ENCODE measurements around the gene THBS1. TPM values are rescaled to one million over a fixed set of nuclear protein-coding genes. Genes with fewer than 3 reads are reported as not detected.

The THBS1 gene
- total and polyA plus RNA-seq, 2 donors (not counting 1 experiment from before 2014, with no cell fraction given) = 0.63 to 4.3 TPM

DNA sequence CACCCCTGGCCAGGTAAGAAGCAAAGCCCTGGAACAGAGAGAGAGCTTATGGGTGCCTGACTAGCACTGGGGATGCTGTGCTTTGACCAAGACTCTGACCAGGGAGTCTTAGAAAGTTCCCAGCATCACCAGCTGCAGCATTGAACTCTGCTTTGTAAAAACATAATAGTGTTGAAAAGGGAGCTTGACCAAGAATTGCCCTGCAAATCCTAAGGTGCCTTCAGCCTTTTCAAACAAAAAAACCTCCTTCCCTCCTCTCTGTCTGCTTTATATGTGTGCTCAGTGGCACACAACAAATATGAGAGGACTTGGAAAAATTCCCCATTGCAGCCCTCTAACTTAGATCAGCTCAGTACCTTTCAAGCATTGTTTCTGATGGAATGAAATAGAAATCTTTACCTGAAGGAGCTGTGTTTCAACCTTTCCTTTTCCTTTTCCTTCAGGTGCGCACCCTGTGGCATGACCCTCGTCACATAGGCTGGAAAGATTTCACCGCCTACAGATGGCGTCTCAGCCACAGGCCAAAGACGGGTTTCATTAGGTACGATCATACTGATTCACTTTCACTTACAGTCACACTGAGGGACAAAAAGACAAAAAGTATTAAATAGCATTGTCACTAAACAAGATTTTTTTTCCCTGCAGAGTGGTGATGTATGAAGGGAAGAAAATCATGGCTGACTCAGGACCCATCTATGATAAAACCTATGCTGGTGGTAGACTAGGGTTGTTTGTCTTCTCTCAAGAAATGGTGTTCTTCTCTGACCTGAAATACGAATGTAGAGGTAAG lies 13.0 kb downstream of the THBS1 start:
- Mint-ChIP-seq H3K27ac (no peak overlapping the region), H3K4me1 (no peaks in the 10 kb centered on the region), H3K4me3 (no peak overlapping the region), H3K27me3 (peaks cover 6% of the 10 kb centered on the region), H3K9me3 (ENCODE audit: insufficient read depth) (no peaks in the 10 kb centered on the region)
- no peak for TF ChIP-seq EZH2 (IDR thresholded peaks at IDR 0.05; ENCODE audit: borderline replicate concordance, insufficient read depth, low read depth, low read length, poor library complexity, severe bottlenecking)
- TF ChIP-seq, protein P1, sequence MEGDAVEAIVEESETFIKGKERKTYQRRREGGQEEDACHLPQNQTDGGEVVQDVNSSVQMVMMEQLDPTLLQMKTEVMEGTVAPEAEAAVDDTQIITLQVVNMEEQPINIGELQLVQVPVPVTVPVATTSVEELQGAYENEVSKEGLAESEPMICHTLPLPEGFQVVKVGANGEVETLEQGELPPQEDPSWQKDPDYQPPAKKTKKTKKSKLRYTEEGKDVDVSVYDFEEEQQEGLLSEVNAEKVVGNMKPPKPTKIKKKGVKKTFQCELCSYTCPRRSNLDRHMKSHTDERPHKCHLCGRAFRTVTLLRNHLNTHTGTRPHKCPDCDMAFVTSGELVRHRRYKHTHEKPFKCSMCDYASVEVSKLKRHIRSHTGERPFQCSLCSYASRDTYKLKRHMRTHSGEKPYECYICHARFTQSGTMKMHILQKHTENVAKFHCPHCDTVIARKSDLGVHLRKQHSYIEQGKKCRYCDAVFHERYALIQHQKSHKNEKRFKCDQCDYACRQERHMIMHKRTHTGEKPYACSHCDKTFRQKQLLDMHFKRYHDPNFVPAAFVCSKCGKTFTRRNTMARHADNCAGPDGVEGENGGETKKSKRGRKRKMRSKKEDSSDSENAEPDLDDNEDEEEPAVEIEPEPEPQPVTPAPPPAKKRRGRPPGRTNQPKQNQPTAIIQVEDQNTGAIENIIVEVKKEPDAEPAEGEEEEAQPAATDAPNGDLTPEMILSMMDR (IDR thresholded peaks at IDR 0.05) = no peak
- Histone ChIP-seq H3K9ac (ENCODE audit: low read length) (no peak overlapping the region), H3K27me3 (replicated peaks in 1 of 4; ENCODE audit: control extremely low read depth in 1 of 4, control insufficient read depth in 3 of 4, insufficient read depth in 4 of 4, low read length in 3 of 4) (no peaks in the 10 kb centered on the region), H3K79me2 (ENCODE audit: control insufficient read depth, insufficient read depth, low read length) (no peaks in the 10 kb centered on the region), H3K4me3 (ENCODE audit: control extremely low read depth in 1 of 5, extremely low read depth in 1 of 5, insufficient read depth in 1 of 5, low read depth in 2 of 5, low read length in 4 of 5) (no peak overlapping the region), H3K4me1 (ENCODE audit: control insufficient read depth in 2 of 2, insufficient read depth in 2 of 2, low read length in 2 of 2) (no peaks in the 10 kb centered on the region), H2AFZ (ENCODE audit: insufficient read depth, low read depth, low read length, poor library complexity, severe bottlenecking) (no peak overlapping the region), H3K9me3 (ENCODE audit: control extremely low read depth in 1 of 3, control insufficient read depth in 2 of 3, insufficient read depth in 1 of 3, low read length in 2 of 3) (no peaks in the 10 kb centered on the region), H3K4me2 (replicated peaks; ENCODE audit: low read depth, low read length, poor library complexity, severe bottlenecking) (no peak overlapping the region), H3K36me3 (replicated peaks in 1 of 2; ENCODE audit: control extremely low read depth in 1 of 2, control insufficient read depth in 1 of 2, extremely low read depth in 1 of 2, insufficient read depth in 2 of 2, low read length in 1 of 2) (no peaks in the 10 kb centered on the region), H4K20me1 (ENCODE audit: control insufficient read depth, insufficient read depth, low read length, poor library complexity, severe bottlenecking) (no peaks in the 10 kb centered on the region), H3K27ac (ENCODE audit: low read length in 2 of 2) (no peak overlapping the region)
- no peak for DNase-seq
- 89% methylated on average over 4 of the region's 7 CpGs for WGBS (ENCODE audit: insufficient coverage)
- POLR2A ChIA-PET = no interaction called here
- CTCF ChIA-PET = no interaction called here
- intact Hi-C loops (cut with micrococcal nuclease) = no loop called here
- no peak for ATAC-seq (ENCODE audit: low read depth)

GRCh38 chr15:39594446-39595337 lies 13.8 kb downstream of the THBS1 start:
- no peak overlapping the region for H3K27ac ChIP-seq (ENCODE audit: low read length in 2 of 2)
- H3K27ac Mint-ChIP-seq = no peak overlapping the region
- no peak for DNase-seq
- no peak overlapping the region for H2AFZ ChIP-seq (ENCODE audit: insufficient read depth, low read depth, low read length, poor library complexity, severe bottlenecking)
- WGBS (ENCODE audit: insufficient coverage) = no CpG with 5 or more reads among the region's 5 CpGs
- no peak overlapping the region for H3K9ac ChIP-seq (ENCODE audit: low read length)
- H3K9me3 Mint-ChIP-seq (ENCODE audit: insufficient read depth) = no peaks in the 10 kb centered on the region
- H3K27me3 Mint-ChIP-seq = peaks cover 10% of the 10 kb centered on the region
- H3K4me1 Mint-ChIP-seq = no peaks in the 10 kb centered on the region
- H4K20me1 ChIP-seq (ENCODE audit: control insufficient read depth, insufficient read depth, low read length, poor library complexity, severe bottlenecking) = no peaks in the 10 kb centered on the region
- H3K79me2 ChIP-seq (ENCODE audit: control insufficient read depth, insufficient read depth, low read length) = no peaks in the 10 kb centered on the region
- H3K36me3 ChIP-seq (replicated peaks in 1 of 2; ENCODE audit: control extremely low read depth in 1 of 2, control insufficient read depth in 1 of 2, extremely low read depth in 1 of 2, insufficient read depth in 2 of 2, low read length in 1 of 2) = no peaks in the 10 kb centered on the region
- no peaks in the 10 kb centered on the region for H3K27me3 ChIP-seq (replicated peaks in 1 of 4; ENCODE audit: control extremely low read depth in 1 of 4, control insufficient read depth in 3 of 4, insufficient read depth in 4 of 4, low read length in 3 of 4)
- no peak overlapping the region for H3K4me3 ChIP-seq (ENCODE audit: control extremely low read depth in 1 of 5, extremely low read depth in 1 of 5, insufficient read depth in 1 of 5, low read depth in 2 of 5, low read length in 4 of 5)
- intact Hi-C loops (cut with micrococcal nuclease) = no loop called here
- POLR2A ChIA-PET = no interaction called here
- no peak for TF ChIP-seq EZH2 (IDR thresholded peaks at IDR 0.05; ENCODE audit: borderline replicate concordance, insufficient read depth, low read depth, low read length, poor library complexity, severe bottlenecking)
- TF ChIP-seq, protein P1 (IDR thresholded peaks at IDR 0.05) = no peak
- no peak overlapping the region for H3K4me2 ChIP-seq (replicated peaks; ENCODE audit: low read depth, low read length, poor library complexity, severe bottlenecking)
- H3K4me3 Mint-ChIP-seq = no peak overlapping the region
- no peak for ATAC-seq (ENCODE audit: low read depth)
- H3K9me3 ChIP-seq (ENCODE audit: control extremely low read depth in 1 of 3, control insufficient read depth in 2 of 3, insufficient read depth in 1 of 3, low read length in 2 of 3) = no peaks in the 10 kb centered on the region
- CTCF ChIA-PET = no interaction called here
- no peaks in the 10 kb centered on the region for H3K4me1 ChIP-seq (ENCODE audit: control insufficient read depth in 2 of 2, insufficient read depth in 2 of 2, low read length in 2 of 2)
